Mammary epithelial cell (primary cell): Measurements from ENCODE around the gene CTBP2.

Source experiments
- EZH2 ChIP-seq: IDR thresholded peaks from 2 replicates; pipeline ENCODE4 v1.6.1; 2012; ENCODE audit warnings: low read length, inconsistent platforms, borderline replicate concordance
- TF ChIP-seq, protein P1 (sequence below), 2 donors: IDR thresholded peaks in 1 of 2; conservative IDR thresholded peaks in 1 of 2; 2 replicates each; pipeline ENCODE4 v1.5.1; 2011 to 2012; ENCODE audit warnings: inconsistent platforms in 2 of 2, low read length in 2 of 2, mild to moderate bottlenecking in 2 of 2, control low read depth in 1 of 2, low read depth in 1 of 2; ENCODE audit not compliant: insufficient read depth in 1 of 2; ENCODE audit errors: extremely low read depth in 1 of 2

DNA sequence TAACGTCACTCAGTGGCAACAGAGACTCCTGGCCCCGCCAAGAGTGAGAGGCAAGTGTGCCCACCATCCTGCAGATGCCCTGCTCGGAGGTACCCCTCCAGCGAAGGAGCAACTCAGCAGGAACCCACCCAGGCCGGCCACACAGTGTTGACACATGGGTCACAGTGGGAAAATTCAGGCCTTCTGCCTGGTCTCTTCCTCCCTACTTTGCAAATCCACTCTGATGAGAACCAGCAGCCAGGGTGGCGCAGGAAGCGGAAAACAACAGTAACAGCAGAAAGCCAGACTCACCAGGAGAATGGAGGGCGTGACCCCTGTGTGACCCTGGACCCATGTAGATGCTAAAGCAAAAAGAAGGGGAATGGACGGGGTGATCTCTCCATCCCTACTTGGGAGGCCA, 53.8 kb downstream of the CTBP2 start:
- TF ChIP-seq, protein P1, sequence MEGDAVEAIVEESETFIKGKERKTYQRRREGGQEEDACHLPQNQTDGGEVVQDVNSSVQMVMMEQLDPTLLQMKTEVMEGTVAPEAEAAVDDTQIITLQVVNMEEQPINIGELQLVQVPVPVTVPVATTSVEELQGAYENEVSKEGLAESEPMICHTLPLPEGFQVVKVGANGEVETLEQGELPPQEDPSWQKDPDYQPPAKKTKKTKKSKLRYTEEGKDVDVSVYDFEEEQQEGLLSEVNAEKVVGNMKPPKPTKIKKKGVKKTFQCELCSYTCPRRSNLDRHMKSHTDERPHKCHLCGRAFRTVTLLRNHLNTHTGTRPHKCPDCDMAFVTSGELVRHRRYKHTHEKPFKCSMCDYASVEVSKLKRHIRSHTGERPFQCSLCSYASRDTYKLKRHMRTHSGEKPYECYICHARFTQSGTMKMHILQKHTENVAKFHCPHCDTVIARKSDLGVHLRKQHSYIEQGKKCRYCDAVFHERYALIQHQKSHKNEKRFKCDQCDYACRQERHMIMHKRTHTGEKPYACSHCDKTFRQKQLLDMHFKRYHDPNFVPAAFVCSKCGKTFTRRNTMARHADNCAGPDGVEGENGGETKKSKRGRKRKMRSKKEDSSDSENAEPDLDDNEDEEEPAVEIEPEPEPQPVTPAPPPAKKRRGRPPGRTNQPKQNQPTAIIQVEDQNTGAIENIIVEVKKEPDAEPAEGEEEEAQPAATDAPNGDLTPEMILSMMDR (conservative IDR thresholded peaks at IDR 0.05 in 1 of 2, IDR thresholded peaks at IDR 0.05 in 1 of 2; ENCODE audit: extremely low read depth in 1 of 2, insufficient read depth in 1 of 2, low read depth in 1 of 2, low read length in 2 of 2), result no peak
- TF ChIP-seq EZH2, result no peak
